ENCODE data around the gene VPS41.

GRCh38 chr7:38940774-38941173, 31.8 kb upstream of the VPS41 start:
- TF ChIP-seq CTCF (IDR thresholded peaks at IDR 0.05) (no peak), POLR2A (IDR thresholded peaks at IDR 0.05) (no peak)
